Activated CD4-positive, alpha-beta T cell treated with anti-CD3 and anti-CD28 coated beads for 4 hours (primary cell): Measurements from ENCODE around the gene SULT1A3.
"Not testable (repeated sequence)": the region's sequence is repeated elsewhere in the genome, so short reads cannot be mapped to it uniquely, and the experiment has no call there.

Experiments used
- DNase-seq, 2 donors: peaks; one replicate each; pipeline ENCODE4 v3.0.0-alpha.2; 2020

Gene SULT1A3

GRCh38 chr16:30199049-30199448 lies at the start of gene SULT1A3:
SULT1A3 (plus strand) TSS chr16:30199255; CDS start chr16:30200729, 1,474 bp downstream.
- not testable (repeated sequence) for DNase-seq

- no peak for DNase-seq
Measured at GRCh38 chr16:30151091-30151490, 48.0 kb upstream of the SULT1A3 start.

- no peak for DNase-seq
Measured at GRCh38 chr16:30152517-30152916, 46.5 kb upstream of the SULT1A3 start.

- DNase-seq, result no peak
Measured at GRCh38 chr16:30155188-30155587, 43.9 kb upstream of the SULT1A3 start.

- DNase-seq, result no peak
Measured at GRCh38 chr16:30157214-30157613, 41.8 kb upstream of the SULT1A3 start.

- no peak for DNase-seq
Measured at GRCh38 chr16:30163538-30163937, 35.5 kb upstream of the SULT1A3 start.

GRCh38 chr16:30166202-30166902 lies 32.7 kb upstream of the SULT1A3 start:
- no peak for DNase-seq

GRCh38 chr16:30168746-30169145 lies 30.3 kb upstream of the SULT1A3 start:
- DNase-seq, result not testable (repeated sequence)

- DNase-seq, result not testable (repeated sequence)
Measured at GRCh38 chr16:30169416-30169815, 29.6 kb upstream of the SULT1A3 start.

GRCh38 chr16:30170145-30170544 lies 28.9 kb upstream of the SULT1A3 start:
- DNase-seq, result not testable (repeated sequence)

- no peak for DNase-seq
Measured at GRCh38 chr16:30173054-30173453, 26.0 kb upstream of the SULT1A3 start.

GRCh38 chr16:30176876-30177275 lies 22.2 kb upstream of the SULT1A3 start:
- not testable (repeated sequence) for DNase-seq

- DNase-seq, result no peak
Measured at GRCh38 chr16:30179195-30179594, 19.9 kb upstream of the SULT1A3 start.

GRCh38 chr16:30179931-30180330 lies 19.1 kb upstream of the SULT1A3 start:
- DNase-seq, result no peak

GRCh38 chr16:30180741-30181140 lies 18.3 kb upstream of the SULT1A3 start:
- no peak for DNase-seq

- DNase-seq, result peak; percentile 77 to 82
Measured at GRCh38 chr16:30183233-30184095, 15.6 kb upstream of the SULT1A3 start, which contains the start of gene CORO1A. CORO1A (plus strand) TSS chr16:30183602; CDS start chr16:30185210, 1,608 bp downstream.

- peak; percentile 57 to 70 for DNase-seq
Measured at GRCh38 chr16:30184096-30184890, 14.8 kb upstream of the SULT1A3 start.

GRCh38 chr16:30184891-30185682 lies 14.0 kb upstream of the SULT1A3 start:
- peak in 1 of 2 donors; percentile 30 for DNase-seq

GRCh38 chr16:30185683-30186421 lies 13.2 kb upstream of the SULT1A3 start:
- peak; percentile 69 to 79 for DNase-seq

- no peak for DNase-seq
Measured at GRCh38 chr16:30186444-30186781, 12.6 kb upstream of the SULT1A3 start.

GRCh38 chr16:30186782-30187555 lies 12.1 kb upstream of the SULT1A3 start:
- peak; percentile 88 to 91 for DNase-seq
